ENCODE data around the gene LRRC8A.
"Not testable (repeated sequence)": the region's sequence is repeated elsewhere in the genome, so short reads cannot be mapped to it uniquely, and the experiment has no call there.

LRRC8A gene

DNA sequence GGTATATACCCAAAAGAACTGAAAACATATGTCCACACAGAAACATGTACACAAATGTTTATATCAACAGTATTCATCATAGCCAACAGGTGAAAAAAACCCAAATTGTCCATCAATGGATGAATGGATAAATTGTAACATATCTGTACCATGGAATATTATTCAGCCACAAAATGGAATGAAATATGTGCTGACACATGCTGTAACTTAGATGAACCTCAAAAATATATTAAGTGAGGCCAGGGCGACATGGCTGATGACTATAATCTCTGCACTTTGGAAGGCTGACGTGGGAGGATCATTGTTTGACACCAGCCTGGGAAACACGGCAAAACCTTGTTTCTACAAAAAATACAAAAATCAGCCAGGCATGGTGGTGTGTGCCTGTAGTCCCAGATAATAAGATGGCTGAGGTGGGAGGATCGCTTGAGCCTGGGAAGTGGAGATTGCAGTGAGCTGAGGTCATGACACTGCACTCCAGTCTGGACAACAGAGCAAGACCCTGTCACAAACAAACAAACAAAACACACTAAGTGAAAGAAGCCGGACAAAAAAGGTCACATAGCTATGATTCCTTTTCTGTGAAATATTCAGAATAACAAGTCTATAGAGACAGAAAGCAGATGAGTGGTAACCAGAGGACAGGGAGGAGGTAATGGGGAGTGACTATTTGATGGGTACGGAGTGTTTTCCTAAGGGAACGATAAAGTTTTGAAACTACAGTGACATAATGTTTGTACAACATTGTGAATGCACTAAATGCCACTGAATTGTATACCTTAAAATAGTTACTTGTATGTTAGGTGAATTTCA is 11.6 kb upstream of the LRRC8A start:
- DNase-seq: no peak

GRCh38 chr9:128870941-128871265 is 11.0 kb upstream of the LRRC8A start:
- not testable (repeated sequence) for DNase-seq

GRCh38 chr9:128877852-128878251 is 4.1 kb upstream of the LRRC8A start:
- no peak for DNase-seq

DNA sequence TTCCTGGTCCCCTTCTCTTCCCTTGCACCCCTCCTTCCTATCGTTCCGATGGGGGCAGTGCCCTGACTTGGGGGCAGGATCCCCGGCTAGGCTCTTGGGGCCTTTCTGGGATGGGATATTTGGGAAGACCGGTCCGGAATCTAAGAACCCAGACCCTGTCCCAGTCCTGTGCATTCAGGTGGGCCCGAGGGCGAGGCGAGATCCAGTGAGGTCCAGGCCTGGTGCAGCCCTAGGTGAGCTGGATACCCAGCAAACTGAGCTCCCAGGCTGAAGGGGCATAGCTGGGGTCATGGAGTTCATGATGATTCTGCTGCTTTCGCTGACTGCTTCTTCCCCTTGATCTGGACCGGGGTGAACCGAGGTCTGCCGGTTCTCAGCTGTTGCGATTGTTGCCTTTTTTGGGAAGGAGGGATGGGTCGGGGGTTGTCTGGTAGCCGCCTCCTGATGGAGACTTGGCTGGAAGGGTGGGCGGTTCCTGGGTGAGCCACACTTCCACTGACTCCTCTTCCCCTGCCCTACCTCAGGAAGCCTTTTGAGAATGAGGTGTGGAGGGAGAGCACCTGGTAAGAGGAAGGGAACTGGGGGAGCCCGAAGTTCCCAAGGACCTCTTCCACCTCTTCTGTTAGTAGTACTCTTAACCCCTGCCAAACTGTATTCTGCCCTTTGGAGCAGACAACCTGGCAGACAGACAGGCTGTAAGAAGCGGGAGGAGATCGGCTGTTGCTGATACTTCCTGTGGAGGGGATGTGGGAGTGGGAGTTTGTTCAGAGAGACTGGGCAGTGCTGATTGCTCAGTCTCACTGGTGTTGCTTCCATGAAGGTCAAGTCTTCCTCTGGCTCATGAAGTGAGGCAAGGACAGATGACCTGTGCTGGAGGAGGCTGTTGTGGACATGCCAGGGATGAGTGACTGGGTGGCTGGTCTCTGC is 1.0 kb downstream of the LRRC8A start:
- DNase-seq: peak in 1 of 2 experiments; percentile 30

- no peak for DNase-seq
Measured at GRCh38 chr9:128884164-128884563, 2.2 kb downstream of the LRRC8A start.

DNA sequence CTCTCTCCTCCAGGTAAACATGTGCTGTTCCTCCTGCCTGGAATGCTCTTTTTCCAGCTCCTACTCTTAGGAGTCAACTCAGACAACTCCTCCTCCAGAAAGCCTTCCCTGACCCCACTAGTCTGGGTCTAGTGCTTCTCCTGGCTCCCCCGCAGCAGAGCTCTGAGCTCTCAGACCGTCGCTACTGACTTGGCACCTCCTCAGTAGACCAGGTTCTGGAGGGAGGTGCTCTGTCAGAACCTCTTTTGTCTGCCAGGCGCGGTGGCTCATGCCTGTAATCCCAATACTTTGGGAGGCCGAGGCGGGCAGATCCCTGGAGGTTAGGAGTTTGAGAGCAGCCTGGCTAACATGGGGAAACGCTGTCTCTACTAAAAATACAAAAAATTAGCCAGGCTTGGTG is 3.4 kb downstream of the LRRC8A start:
- no peak for DNase-seq

- DNase-seq: no peak
Measured at GRCh38 chr9:128885798-128886197, 3.9 kb downstream of the LRRC8A start.

DNA sequence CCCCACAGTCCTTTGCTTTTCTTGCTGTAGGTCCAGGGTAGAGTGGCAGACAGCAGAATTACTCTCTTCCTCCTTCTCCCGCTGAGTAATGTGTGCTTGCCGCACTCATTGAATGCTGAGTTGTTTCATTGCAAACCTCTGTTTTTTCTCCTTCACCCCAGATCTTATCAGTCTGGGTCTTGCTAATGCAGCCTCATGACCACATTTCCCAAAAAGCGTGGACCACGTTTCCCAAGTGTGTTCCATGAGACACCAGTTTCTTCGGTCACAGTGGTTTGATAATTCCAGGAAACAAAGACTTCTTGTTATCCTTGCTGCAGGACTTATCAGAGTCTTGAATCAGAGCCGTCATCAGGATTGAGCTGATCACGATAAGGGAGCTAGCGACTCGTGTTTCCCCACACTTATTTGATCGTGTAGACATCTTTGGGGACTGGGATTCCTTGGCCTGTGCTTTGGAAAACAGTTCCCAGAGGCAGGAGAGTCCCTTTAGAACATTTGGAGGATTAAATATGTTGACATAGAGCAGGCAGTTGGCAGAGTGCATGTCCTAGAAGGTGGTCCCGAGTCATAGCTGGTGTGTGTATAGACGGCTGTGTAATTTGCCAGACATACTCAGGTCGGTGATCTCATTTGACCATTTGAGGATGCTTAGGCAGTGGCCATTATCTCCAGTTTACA is 4.4 kb downstream of the LRRC8A start:
- no peak for DNase-seq

DNA sequence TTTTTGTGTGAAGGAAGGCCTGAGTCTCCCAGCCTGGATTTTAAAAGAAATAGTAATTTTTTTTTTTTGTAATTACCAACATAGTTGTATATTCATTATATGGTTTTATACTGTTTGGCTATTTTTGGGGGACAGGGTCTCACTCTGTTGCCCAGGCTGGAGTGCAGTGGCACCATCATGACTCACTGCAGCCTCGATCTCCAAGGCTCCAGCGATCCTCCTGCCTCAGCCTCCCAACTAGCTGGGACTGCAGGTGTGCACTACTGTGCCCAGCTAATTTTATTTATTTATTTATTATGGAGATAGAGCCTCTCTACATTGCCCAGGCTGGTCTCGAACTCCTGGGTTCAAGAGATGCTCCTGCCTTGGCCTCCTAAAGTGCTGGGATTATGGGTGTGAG is 5.1 kb downstream of the LRRC8A start:
- no peak for DNase-seq

DNA sequence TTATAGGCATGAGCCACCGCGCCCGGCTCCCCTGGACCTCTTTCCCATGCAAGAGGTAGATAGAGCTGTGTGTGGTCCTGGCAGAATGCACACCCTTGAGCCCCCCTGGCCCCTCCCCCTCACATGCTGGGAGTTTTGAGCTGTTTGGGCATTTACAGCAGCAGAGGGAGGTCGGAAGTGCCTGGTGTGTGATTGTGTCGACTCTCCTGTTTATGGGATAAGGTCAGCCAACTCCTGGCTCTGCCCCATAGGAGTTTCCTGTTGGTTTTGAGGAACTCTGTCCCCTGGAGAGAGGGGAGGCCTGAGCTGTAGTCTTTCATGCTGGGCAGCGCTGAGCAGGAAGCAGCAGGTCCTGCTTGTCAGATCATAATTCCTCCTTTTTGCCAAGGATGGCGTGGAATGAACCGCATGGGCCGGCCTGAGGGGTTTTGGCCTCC is 6.0 kb downstream of the LRRC8A start:
- no peak for DNase-seq

- no peak for DNase-seq
Measured at GRCh38 chr9:128891321-128892220, 9.6 kb downstream of the LRRC8A start.

- no peak for DNase-seq
Measured at GRCh38 chr9:128892221-128892921, 10.4 kb downstream of the LRRC8A start.

GRCh38 chr9:128893354-128893753 is 11.4 kb downstream of the LRRC8A start:
- DNase-seq: no peak

DNA sequence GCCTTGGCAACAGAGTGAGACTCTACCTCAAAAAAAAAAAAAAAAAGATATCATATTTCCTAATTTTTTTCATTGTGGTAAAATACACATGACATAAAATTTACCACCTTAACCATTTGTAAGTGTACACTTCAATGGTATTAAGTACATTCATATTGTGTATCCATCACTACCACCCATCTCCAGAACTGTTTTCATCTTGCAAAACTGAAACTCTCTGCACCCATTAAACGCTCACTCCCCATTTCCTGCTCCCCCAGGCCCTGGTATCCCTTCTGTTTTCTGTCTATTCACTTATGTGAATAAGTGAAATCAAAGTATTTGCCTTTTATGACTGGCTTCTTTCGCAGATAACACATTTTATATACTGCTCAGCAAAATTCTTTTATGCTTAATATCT is 12.8 kb downstream of the LRRC8A start:
- no peak for DNase-seq

DNA sequence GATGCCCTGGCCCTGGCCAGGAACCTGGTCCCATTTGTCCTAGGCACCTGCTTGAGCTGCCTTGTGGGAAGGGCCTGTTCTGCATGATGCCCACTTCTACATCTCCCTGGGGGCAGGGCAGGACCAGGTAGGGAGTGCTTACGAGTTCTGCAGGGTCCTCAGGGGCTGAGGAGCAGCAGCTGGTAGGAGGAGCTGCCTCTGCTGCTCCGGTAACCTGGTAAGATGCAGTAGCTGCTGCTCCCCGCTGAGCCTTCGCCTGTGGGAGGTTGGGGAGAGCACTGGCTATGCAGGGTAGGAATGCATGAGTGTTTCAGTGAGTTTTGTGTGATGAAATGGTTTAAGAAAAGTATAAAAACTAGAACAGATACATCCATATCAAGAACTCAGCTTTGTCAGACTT is 13.6 kb downstream of the LRRC8A start:
- DNase-seq: no peak

DNA sequence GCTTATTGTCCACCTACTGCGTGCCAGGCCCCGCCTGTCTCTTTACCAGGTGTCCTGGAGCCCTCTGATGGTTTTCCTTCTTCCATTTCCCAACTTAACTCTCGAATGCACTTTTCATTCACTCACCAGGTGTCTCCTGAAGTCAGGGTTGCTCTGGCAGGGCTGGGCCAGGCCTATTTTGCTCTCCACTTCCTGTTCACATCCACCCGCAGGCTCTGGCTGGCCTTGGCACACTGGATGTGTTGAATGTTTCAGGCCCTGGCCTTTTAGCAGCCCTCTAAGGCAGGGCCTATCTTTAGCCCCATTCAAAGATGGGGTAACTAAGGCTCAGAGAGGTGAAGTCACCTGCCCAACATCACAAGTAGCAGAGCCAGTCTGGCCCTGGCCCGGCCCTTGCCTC is 16.4 kb downstream of the LRRC8A start:
- DNase-seq: no peak

DNA sequence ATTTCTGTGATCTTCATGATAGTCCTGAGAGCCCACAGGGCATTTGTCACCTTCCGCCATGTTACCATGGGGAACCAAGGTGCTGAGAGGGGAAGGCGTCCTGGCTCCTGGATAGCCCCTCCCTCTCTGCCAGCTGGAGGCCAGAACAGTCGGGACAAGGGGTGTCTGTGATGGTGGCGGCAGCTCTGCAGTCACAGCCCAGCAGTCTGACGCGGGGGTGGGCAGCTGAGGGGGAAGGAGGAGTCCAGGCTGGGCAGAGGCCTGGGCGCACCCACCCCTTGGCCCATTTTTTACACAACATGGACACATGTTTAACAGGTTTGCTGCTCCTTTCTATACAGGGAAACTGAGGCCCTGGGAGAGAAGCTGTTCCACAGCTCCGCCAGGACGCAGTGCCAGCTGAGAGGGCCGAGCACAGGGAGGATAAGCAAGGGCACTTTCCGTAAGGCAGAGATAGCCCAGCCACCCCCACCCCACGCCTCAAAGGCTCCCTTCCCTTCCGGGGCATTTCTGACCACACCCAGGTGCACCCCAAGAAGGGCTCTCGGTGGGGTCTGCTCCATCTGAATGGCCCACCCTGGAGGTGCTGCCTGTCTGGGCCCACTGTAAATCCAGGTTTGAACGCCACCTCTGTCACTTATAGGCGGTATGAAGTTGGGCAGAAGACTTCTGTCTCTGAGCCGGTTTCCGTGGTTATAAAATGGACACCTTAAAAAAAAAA is 17.1 kb downstream of the LRRC8A start:
- DNase-seq: no peak

- DNase-seq: no peak
Measured at GRCh38 chr9:128899566-128900322, 17.8 kb downstream of the LRRC8A start.

DNA sequence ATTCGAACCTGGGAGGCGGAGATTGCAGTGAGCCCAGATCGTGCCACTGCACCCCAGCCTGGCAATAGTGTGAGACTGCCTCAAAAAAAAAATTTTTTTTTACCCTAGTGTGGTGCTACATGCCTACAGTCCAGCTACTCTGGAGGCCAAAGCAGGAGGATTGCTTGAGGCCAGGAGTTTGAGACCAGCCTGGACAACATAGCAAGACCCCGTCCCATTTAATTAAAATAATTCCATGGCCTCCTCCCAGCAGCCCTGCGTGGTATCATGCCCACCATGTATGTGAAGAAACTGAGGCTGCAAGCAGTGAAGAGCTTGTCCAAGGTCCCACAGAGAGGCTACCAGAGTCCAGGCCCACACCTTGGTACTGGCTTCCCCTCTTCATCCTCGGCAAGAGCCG is 19.4 kb downstream of the LRRC8A start:
- no peak for DNase-seq

GRCh38 chr9:128901822-128902221 is 19.9 kb downstream of the LRRC8A start:
- DNase-seq: no peak

All from NCI-H526 (cell line).